ENCODE measurements around the gene C1orf35. TPM values are rescaled to one million over a fixed set of nuclear protein-coding genes. Genes with fewer than 3 reads are reported as not detected.
A peak's percentile ranks its signal among the peaks of the same experiment; 100 is the strongest.

The C1orf35 gene
- total RNA-seq, 1 donor from 2014 or later, result 14.7 TPM

DNA sequence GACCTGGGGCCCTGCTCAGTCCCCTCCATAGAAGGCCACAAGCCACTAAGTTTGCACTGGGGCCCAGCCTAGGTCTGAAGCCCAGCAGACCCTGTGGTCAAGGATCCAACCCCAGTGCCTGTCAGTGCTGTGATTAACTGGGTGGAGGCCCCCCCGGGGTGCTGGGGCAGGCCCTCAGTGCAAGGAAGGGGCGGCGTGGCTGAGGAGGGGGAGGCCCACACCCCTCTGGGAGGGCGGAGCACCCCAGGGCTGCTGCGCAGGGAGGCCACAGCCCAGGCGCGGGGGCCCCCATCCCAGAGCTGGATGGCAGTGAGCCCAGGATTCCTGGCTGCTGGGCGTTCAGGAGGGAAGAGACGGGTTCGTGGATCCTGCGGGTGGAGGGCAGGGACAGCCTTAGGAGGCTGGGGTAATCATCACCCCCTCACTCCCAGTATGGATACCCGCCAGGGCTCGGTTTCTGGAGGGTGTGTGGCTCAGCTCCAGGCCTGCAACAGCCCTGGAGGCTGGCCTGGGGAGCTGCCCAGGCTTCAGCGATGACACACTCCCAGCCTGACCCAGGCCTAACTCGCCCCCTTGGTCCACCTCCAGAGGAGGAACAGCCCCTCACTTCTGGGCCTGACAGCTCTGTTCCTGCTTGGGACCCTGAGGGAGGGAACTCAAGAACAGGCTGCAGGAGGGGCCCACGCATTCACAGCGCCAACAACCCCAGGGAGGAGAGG, 47.5 kb upstream of the C1orf35 start:
- H3K27me3 ChIP-seq, result no peaks in the 10 kb centered on the region
- intact Hi-C loops (cut with DNase I), result no loop called here
- peak overlapping the region; percentile 89 for H3K27ac ChIP-seq
- TF ChIP-seq POLR2A (IDR thresholded peaks at IDR 0.05) (no peak), POLR2AphosphoS5 (IDR thresholded peaks at IDR 0.05; ENCODE audit: insufficient read depth in 1 of 2, low read depth in 1 of 2) (peak in 1 of 2 donors; percentile 74)
- TF ChIP-seq, protein P1, sequence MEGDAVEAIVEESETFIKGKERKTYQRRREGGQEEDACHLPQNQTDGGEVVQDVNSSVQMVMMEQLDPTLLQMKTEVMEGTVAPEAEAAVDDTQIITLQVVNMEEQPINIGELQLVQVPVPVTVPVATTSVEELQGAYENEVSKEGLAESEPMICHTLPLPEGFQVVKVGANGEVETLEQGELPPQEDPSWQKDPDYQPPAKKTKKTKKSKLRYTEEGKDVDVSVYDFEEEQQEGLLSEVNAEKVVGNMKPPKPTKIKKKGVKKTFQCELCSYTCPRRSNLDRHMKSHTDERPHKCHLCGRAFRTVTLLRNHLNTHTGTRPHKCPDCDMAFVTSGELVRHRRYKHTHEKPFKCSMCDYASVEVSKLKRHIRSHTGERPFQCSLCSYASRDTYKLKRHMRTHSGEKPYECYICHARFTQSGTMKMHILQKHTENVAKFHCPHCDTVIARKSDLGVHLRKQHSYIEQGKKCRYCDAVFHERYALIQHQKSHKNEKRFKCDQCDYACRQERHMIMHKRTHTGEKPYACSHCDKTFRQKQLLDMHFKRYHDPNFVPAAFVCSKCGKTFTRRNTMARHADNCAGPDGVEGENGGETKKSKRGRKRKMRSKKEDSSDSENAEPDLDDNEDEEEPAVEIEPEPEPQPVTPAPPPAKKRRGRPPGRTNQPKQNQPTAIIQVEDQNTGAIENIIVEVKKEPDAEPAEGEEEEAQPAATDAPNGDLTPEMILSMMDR (IDR thresholded peaks at IDR 0.05), result no peak
- H3K36me3 ChIP-seq, result peaks cover 0 to 15% of the 10 kb centered on the region in 2 donors
- H3K4me1 ChIP-seq, result peaks cover 67% of the 10 kb centered on the region
- H3K9me3 ChIP-seq, result no peaks in the 10 kb centered on the region
- H3K4me3 ChIP-seq, result peak overlapping the region; percentile 17 to 41
- DNase-seq (ENCODE audit: extremely low spot score in 2 of 2), result no peak

DNA sequence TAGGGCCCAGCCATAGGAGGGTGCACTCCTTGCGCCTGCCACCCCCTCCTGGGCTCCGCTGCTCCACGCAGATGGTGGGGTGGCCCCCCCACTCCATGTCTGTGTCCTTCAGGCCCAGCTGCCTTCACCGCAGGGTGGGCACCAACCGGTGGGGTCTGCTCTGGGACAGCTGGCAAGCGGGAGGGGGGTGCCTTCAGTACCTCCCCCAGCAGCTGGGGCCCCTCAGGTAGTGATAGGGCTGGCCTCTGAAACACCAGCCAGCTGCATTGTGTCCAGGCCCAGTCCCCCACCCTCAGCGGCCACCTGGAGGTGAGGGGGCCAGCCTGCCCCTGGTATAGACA, 47.0 kb upstream of the C1orf35 start:
- H3K4me3 ChIP-seq, result peak overlapping the region; percentile 17 to 41
- no peaks in the 10 kb centered on the region for H3K9me3 ChIP-seq
- peaks cover 67% of the 10 kb centered on the region for H3K4me1 ChIP-seq
- H3K27me3 ChIP-seq, result no peaks in the 10 kb centered on the region
- intact Hi-C loops (cut with DNase I), result no loop called here
- H3K27ac ChIP-seq, result peak overlapping the region; percentile 89
- DNase-seq (ENCODE audit: extremely low spot score in 2 of 2), result no peak
- peaks cover 0 to 16% of the 10 kb centered on the region in 2 donors for H3K36me3 ChIP-seq
- TF ChIP-seq, protein P1 (IDR thresholded peaks at IDR 0.05), result no peak
- TF ChIP-seq POLR2A (IDR thresholded peaks at IDR 0.05) (no peak), POLR2AphosphoS5 (IDR thresholded peaks at IDR 0.05; ENCODE audit: insufficient read depth in 1 of 2, low read depth in 1 of 2) (no peak)

DNA sequence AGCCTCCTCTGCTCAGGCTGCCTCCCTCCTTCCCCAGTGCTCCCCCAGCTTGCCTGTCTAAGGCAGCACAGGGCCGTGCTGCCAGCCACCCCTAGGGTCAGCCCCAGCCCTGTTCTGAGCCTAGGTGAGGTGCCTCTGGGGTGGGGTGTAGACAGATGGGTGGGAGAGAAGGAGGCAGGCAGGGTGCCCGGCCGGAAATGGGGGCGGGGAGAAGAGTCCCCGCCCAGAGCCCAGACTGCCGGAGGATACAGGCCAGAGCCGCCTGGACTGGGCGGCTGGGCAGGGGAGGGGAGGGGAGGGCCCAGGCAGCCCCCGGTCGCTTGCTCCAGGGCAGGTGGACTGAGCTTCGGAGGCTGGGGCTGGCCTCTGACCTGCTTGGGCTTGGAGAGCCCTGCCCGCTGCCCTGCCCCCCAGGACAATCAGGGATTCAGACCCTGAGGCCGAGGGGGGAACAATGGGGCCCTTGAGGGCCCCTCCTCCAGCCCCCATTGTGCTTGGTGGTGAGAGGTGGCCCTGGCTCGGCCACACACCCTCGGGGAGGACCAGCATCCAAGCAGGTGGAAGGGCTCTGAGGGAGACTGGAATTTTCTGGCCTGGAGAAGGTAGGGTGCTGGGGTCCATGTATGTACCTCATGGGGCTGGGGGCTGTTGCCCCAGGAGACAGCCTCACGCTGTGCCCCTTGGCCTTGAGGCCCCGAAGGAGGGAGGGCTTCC, 46.4 kb upstream of the C1orf35 start, which contains the start of gene GJC2:
GJC2 (plus strand) TSS at position 525 of the 714 bp plus-strand sequence. CDS start 7,829 bp downstream, outside the sequence.
- intact Hi-C loops (cut with DNase I), result no loop called here
- no peaks in the 10 kb centered on the region for H3K27me3 ChIP-seq
- H3K9me3 ChIP-seq, result no peaks in the 10 kb centered on the region
- H3K27ac ChIP-seq, result peak within 1 kb of the TSS; percentile 89
- no peak for DNase-seq (ENCODE audit: extremely low spot score in 2 of 2)
- TF ChIP-seq, protein P1 (IDR thresholded peaks at IDR 0.05), result no peak
- peak in 1 of 2 donors; percentile 70 for TF ChIP-seq POLR2AphosphoS5 (IDR thresholded peaks at IDR 0.05; ENCODE audit: insufficient read depth in 1 of 2, low read depth in 1 of 2)
- TF ChIP-seq POLR2A (IDR thresholded peaks at IDR 0.05), result peak in 1 of 2 donors; percentile 43
- H3K36me3 ChIP-seq, result peaks cover 0 to 16% of the 10 kb centered on the region in 2 donors
- H3K4me3 ChIP-seq, result peak within 1 kb of the TSS; percentile 17 to 41
- H3K4me1 ChIP-seq, result peaks cover 67% of the 10 kb centered on the region

DNA sequence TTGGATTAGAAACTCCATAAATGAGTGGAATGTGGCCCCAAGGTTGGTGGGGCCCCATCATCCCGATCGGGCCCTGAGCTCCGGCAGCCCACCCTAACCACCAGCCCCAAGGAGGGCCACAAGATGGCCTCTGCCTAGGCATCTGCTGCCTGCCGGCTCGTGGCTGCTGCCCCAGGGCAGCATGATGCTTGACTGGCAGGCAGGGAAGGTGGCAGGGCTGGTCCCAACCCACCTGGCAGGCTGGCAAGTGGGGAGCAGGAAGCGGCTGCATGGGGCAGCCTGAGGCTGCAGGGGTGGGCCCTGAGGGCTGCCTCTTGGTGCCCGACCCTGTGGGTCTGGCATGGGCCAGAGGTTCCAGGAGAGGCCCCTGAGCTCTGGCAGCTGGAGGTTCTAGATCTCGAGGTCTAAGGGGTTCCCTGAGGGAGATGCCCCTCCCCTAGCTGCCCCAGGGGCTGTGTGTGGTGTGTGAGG, 45.8 kb upstream of the C1orf35 start:
- intact Hi-C loops (cut with DNase I), result no loop called here
- Histone ChIP-seq H3K4me1 (peaks cover 73% of the 10 kb centered on the region), H3K4me3 (no peak overlapping the region), H3K27me3 (no peaks in the 10 kb centered on the region), H3K36me3 (peaks cover 0 to 16% of the 10 kb centered on the region in 2 donors), H3K9me3 (no peaks in the 10 kb centered on the region), H3K27ac (peak overlapping the region; percentile 89)
- no peak for TF ChIP-seq POLR2AphosphoS5 (IDR thresholded peaks at IDR 0.05; ENCODE audit: insufficient read depth in 1 of 2, low read depth in 1 of 2)
- TF ChIP-seq POLR2A (IDR thresholded peaks at IDR 0.05), result no peak
- TF ChIP-seq, protein P1 (IDR thresholded peaks at IDR 0.05), result no peak
- DNase-seq (ENCODE audit: extremely low spot score in 2 of 2), result no peak
